ENCODE measurements around the gene GJA5. TPM values are rescaled to one million over a fixed set of nuclear protein-coding genes. Genes with fewer than 3 reads are reported as not detected.

Gene GJA5
- total and polyA plus RNA-seq, 2 donors (not counting 3 experiments of a cell fraction or from before 2014, with no cell fraction given) = 0.55 to 5.9 TPM

DNA sequence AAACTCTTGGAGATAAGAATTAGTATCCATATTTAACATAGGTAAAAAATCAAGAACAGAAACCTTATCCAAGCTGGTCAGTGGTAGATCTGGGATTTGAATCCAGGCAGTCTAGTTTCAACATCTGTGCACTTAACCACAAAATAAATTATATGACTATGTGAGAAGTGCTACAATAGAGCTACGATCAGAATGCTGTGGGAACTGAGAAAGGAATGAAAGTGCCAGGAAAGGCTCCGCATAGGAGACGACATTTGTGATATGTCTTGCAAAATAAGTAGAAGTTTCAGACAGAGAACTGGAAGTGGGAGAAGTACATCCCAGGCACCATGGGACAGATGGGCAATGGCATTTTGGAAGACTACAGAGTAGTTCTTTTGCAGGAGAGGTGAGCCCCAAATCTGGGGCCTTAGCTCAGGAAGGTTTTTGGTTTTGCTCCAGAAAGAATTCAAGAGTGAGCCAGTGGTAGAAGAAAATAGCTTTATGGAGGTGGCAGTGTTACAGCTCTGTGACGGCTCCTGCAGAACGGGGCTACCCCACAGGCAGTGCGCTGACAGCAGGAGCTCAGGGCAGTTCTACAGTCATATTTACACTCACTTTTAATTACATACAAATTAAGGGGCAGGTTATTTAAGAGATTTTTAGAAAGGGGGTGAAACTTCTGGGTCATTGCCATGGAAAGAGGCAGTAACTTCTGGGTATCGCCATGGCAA, 25.5 kb upstream of the GJA5 start:
- H2AFZ ChIP-seq (ENCODE audit: low read depth, low read length) = no peak overlapping the region
- no peaks in the 10 kb centered on the region for H4K20me1 ChIP-seq (replicated peaks; ENCODE audit: control insufficient read depth, extremely low read depth, insufficient read depth, low read length)
- peaks cover 9% of the 10 kb centered on the region for H3K4me1 ChIP-seq (ENCODE audit: control insufficient read depth, extremely low read depth, insufficient read depth, low read length)
- peaks cover 7 to 10% of the 10 kb centered on the region in 2 experiments for H3K27me3 ChIP-seq (ENCODE audit: control insufficient read depth in 2 of 2, insufficient read depth in 2 of 2, low read length in 2 of 2)
- H3K36me3 ChIP-seq (ENCODE audit: control insufficient read depth in 2 of 2, extremely low read depth in 1 of 2, insufficient read depth in 2 of 2, low read length in 2 of 2) = no peaks in the 10 kb centered on the region
- FAIRE-seq = no peak
- CTCF ChIA-PET = interaction anchor here (0.8 to 1.7 kb wide), 3 partner anchors 18 to 107 kb away, joined by 3 to 7 read pairs (median 4); no protein-coding TSS in a partner anchor
- no peak overlapping the region for H3K4me2 ChIP-seq (ENCODE audit: insufficient read depth, low read length)
- no peak for DNase-seq (ENCODE audit: low read depth, low spot score)
- H3K9me1 ChIP-seq (replicated peaks; ENCODE audit: control insufficient read depth, extremely low read depth, insufficient read depth, low read length) = no peaks in the 10 kb centered on the region
- no peak overlapping the region for H3K4me3 ChIP-seq (replicated peaks in 1 of 3; ENCODE audit: insufficient read depth in 1 of 3, low read depth in 1 of 3, low read length in 3 of 3)
- TF ChIP-seq GATA2 (IDR thresholded peaks at IDR 0.05; ENCODE audit: insufficient read depth, insufficient read length, low read depth, low read length) (no peak), POLR2A (IDR thresholded peaks at IDR 0.05; ENCODE audit: low read depth, low read length) (no peak)
- TF ChIP-seq, protein P1, sequence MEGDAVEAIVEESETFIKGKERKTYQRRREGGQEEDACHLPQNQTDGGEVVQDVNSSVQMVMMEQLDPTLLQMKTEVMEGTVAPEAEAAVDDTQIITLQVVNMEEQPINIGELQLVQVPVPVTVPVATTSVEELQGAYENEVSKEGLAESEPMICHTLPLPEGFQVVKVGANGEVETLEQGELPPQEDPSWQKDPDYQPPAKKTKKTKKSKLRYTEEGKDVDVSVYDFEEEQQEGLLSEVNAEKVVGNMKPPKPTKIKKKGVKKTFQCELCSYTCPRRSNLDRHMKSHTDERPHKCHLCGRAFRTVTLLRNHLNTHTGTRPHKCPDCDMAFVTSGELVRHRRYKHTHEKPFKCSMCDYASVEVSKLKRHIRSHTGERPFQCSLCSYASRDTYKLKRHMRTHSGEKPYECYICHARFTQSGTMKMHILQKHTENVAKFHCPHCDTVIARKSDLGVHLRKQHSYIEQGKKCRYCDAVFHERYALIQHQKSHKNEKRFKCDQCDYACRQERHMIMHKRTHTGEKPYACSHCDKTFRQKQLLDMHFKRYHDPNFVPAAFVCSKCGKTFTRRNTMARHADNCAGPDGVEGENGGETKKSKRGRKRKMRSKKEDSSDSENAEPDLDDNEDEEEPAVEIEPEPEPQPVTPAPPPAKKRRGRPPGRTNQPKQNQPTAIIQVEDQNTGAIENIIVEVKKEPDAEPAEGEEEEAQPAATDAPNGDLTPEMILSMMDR (IDR thresholded peaks at IDR 0.05; ENCODE audit: extremely low read depth in 1 of 2, insufficient read depth in 1 of 2, low read depth in 1 of 2, low read length in 2 of 2) = no peak
- dilution Hi-C loops (cut with MboI; ENCODE audit: extremely low pct_ligation_motif_present, low sequenced_read_pairs) (no loop called here), intact Hi-C loops (cut with micrococcal nuclease) (no loop called here)
- H3K79me2 ChIP-seq (ENCODE audit: control insufficient read depth, insufficient read depth, low read length) = no peaks in the 10 kb centered on the region
- POLR2A ChIA-PET = no interaction called here
- H3K9ac ChIP-seq (replicated peaks; ENCODE audit: extremely low read depth, insufficient read depth, low read length) = no peak overlapping the region
- H3K9me3 ChIP-seq (replicated peaks; ENCODE audit: control insufficient read depth, insufficient read depth, low read length) = no peaks in the 10 kb centered on the region
- no TSS peak for BruUV-seq (replicated peaks)
- H3K27ac ChIP-seq (ENCODE audit: insufficient read depth, low read depth, low read length) = no peak overlapping the region

DNA sequence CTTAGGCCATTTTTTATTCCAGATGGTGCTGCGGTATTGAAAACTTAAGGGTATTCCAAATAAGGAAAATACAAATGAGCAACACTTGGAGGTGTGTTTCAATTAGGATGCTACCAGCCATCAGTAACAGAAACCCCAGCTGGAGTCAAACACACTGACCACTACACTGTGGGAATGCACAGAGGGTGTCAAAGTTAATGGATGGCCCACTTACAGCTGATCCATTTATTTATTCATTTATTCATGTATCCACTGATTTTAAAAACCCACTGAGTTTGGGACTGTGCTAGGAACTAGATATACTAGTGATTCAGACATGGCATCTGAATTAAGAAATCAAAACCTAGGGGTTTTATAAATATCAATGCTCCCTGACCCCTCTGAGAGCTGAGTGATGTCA, 24.5 kb upstream of the GJA5 start:
- no peaks in the 10 kb centered on the region for H3K36me3 ChIP-seq (ENCODE audit: control insufficient read depth in 2 of 2, extremely low read depth in 1 of 2, insufficient read depth in 2 of 2, low read length in 2 of 2)
- H2AFZ ChIP-seq (ENCODE audit: low read depth, low read length) = no peak overlapping the region
- no TSS peak for BruUV-seq (replicated peaks)
- dilution Hi-C loops (cut with MboI; ENCODE audit: extremely low pct_ligation_motif_present, low sequenced_read_pairs) (no loop called here), intact Hi-C loops (cut with micrococcal nuclease) (no loop called here)
- DNase-seq (ENCODE audit: low read depth, low spot score) (no peak), FAIRE-seq (no peak)
- no peak overlapping the region for H3K9ac ChIP-seq (replicated peaks; ENCODE audit: extremely low read depth, insufficient read depth, low read length)
- TF ChIP-seq, protein P2, sequence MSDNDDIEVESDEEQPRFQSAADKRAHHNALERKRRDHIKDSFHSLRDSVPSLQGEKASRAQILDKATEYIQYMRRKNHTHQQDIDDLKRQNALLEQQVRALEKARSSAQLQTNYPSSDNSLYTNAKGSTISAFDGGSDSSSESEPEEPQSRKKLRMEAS (IDR thresholded peaks at IDR 0.05; ENCODE audit: insufficient read depth, insufficient read length) = no peak
- TF ChIP-seq FOS (IDR thresholded peaks at IDR 0.05; ENCODE audit: borderline replicate concordance, insufficient read depth, low read length) = no peak
- no peak for TF ChIP-seq JUN (IDR thresholded peaks at IDR 0.05; ENCODE audit: borderline replicate concordance, insufficient read depth, insufficient read length, low read depth)
- no peak for TF ChIP-seq POLR2A (IDR thresholded peaks at IDR 0.05; ENCODE audit: low read depth, low read length)
- no peak for TF ChIP-seq GATA2 (IDR thresholded peaks at IDR 0.05; ENCODE audit: insufficient read depth, insufficient read length, low read depth, low read length)
- TF ChIP-seq MYC (IDR thresholded peaks at IDR 0.05; ENCODE audit: low read depth, low read length) = no peak
- TF ChIP-seq EZH2 (IDR thresholded peaks at IDR 0.05; ENCODE audit: borderline replicate concordance, low read depth, low read length, severe bottlenecking) = no peak
- no peak for TF ChIP-seq POLR2AphosphoS5 (IDR thresholded peaks at IDR 0.05; ENCODE audit: insufficient read depth, low read depth, low read length)
- TF ChIP-seq, protein P1 (IDR thresholded peaks at IDR 0.05; ENCODE audit: extremely low read depth in 1 of 2, insufficient read depth in 1 of 2, low read depth in 1 of 2, low read length in 2 of 2) = no peak
- no peaks in the 10 kb centered on the region for H3K9me1 ChIP-seq (replicated peaks; ENCODE audit: control insufficient read depth, extremely low read depth, insufficient read depth, low read length)
- no peaks in the 10 kb centered on the region for H4K20me1 ChIP-seq (replicated peaks; ENCODE audit: control insufficient read depth, extremely low read depth, insufficient read depth, low read length)
- no peak overlapping the region for H3K4me3 ChIP-seq (replicated peaks in 1 of 3; ENCODE audit: insufficient read depth in 1 of 3, low read depth in 1 of 3, low read length in 3 of 3)
- peaks cover 19% of the 10 kb centered on the region for H3K4me1 ChIP-seq (ENCODE audit: control insufficient read depth, extremely low read depth, insufficient read depth, low read length)
- H3K27ac ChIP-seq (ENCODE audit: insufficient read depth, low read depth, low read length) = no peak overlapping the region
- H3K27me3 ChIP-seq (ENCODE audit: control insufficient read depth in 2 of 2, insufficient read depth in 2 of 2, low read length in 2 of 2) = peaks cover 7 to 10% of the 10 kb centered on the region in 2 experiments
- H3K9me3 ChIP-seq (replicated peaks; ENCODE audit: control insufficient read depth, insufficient read depth, low read length) = no peaks in the 10 kb centered on the region
- H3K4me2 ChIP-seq (ENCODE audit: insufficient read depth, low read length) = no peak overlapping the region
- H3K79me2 ChIP-seq (ENCODE audit: control insufficient read depth, insufficient read depth, low read length) = no peaks in the 10 kb centered on the region
- ChIA-PET POLR2A (no interaction called here), CTCF (interaction anchor here (0.9 to 1.7 kb wide), 2 partner anchors 11 to 108 kb away, joined by 5 to 7 read pairs; no protein-coding TSS in a partner anchor)
